H9 (cell line): ENCODE results near the gene CHST8. TPM values are rescaled to one million over a fixed set of nuclear protein-coding genes. Genes with fewer than 3 reads are reported as not detected.

Experiments
- DNase-seq: peaks from one replicate; pipeline ENCODE4 v3.0.0-alpha.2; 2017
- H2AFZ ChIP-seq: one replicate; pipeline ENCODE4 v1.6.1; 2013; ENCODE audit warnings: mild to moderate bottlenecking, low read length, control low read depth, moderate library complexity
- H2AK5ac ChIP-seq: 2 replicates; pipeline ENCODE4 v1.6.1; 2013; ENCODE audit warnings: low read length, control low read depth, mixed read lengths; ENCODE audit not compliant: insufficient read length
- H2BK120ac ChIP-seq: one replicate; pipeline ENCODE4 v1.6.1; 2013; ENCODE audit warnings: low read depth, mild to moderate bottlenecking, low read length, control low read depth, inconsistent platforms; ENCODE audit not compliant: poor library complexity, severe bottlenecking
- H2BK12ac ChIP-seq: 2 replicates; pipeline ENCODE4 v1.6.1; 2013; ENCODE audit warnings: low read length, control low read depth, mixed read lengths, low read depth; ENCODE audit not compliant: insufficient read length
- H2BK15ac ChIP-seq: 2 replicates; pipeline ENCODE4 v1.6.1; 2013; ENCODE audit warnings: low read depth, low read length, control low read depth
- H2BK20ac ChIP-seq: one replicate; pipeline ENCODE4 v1.6.1; 2013; ENCODE audit warnings: low read depth, mild to moderate bottlenecking, low read length, control low read depth, inconsistent platforms; ENCODE audit not compliant: poor library complexity, severe bottlenecking
- H2BK5ac ChIP-seq: 2 replicates; pipeline ENCODE4 v1.6.1; 2013; ENCODE audit warnings: low read length, control low read depth, mixed read lengths; ENCODE audit not compliant: insufficient read length
- H3K14ac ChIP-seq: 2 replicates; pipeline ENCODE4 v1.6.1; 2013; ENCODE audit warnings: low read length, control low read depth; ENCODE audit not compliant: insufficient read depth
- H3K18ac ChIP-seq: 2 replicates; pipeline ENCODE4 v1.6.1; 2013; ENCODE audit warnings: low read depth, mild to moderate bottlenecking, mixed read lengths, low read length, control low read depth; ENCODE audit not compliant: insufficient read length
- H3K23ac ChIP-seq: 2 replicates; pipeline ENCODE4 v1.6.1; 2013; ENCODE audit warnings: low read length, control low read depth, mixed read lengths, low read depth; ENCODE audit not compliant: insufficient read length
- H3K23me2 ChIP-seq: 2 replicates; pipeline ENCODE4 v1.6.1; 2013; ENCODE audit warnings: low read depth, mild to moderate bottlenecking, mixed read lengths, low read length, control low read depth; ENCODE audit not compliant: insufficient read length, poor library complexity, severe bottlenecking
- H3K27ac ChIP-seq: 2 replicates; pipeline ENCODE4 v1.5.1; 2013; ENCODE audit warnings: low read length, control low read depth, mixed read lengths, low read depth; ENCODE audit not compliant: insufficient read length
- H3K27me3 ChIP-seq: 2 replicates; pipeline ENCODE4 v1.6.1; 2013; ENCODE audit warnings: low read length, control low read depth, inconsistent platforms; ENCODE audit not compliant: insufficient read depth
- H3K4ac ChIP-seq: 2 replicates; pipeline ENCODE4 v1.6.1; 2013; ENCODE audit warnings: low read depth, mild to moderate bottlenecking, control low read depth, inconsistent platforms, low read length, moderate library complexity
- H3K4me1 ChIP-seq: 2 replicates; pipeline ENCODE4 v1.6.1; 2013; ENCODE audit warnings: low read length, control low read depth, inconsistent platforms; ENCODE audit not compliant: insufficient read depth
- H3K4me2 ChIP-seq: 2 replicates; pipeline ENCODE4 v1.6.1; 2013; ENCODE audit warnings: low read length, control low read depth, mixed read lengths; ENCODE audit not compliant: insufficient read length, insufficient read depth
- H3K56ac ChIP-seq: 2 replicates; pipeline ENCODE4 v1.6.1; 2013; ENCODE audit warnings: low read depth, mild to moderate bottlenecking, mixed read lengths, low read length, control low read depth; ENCODE audit not compliant: insufficient read length
- H3K79me1 ChIP-seq: 2 replicates; pipeline ENCODE4 v1.6.1; 2013; ENCODE audit warnings: low read depth, mild to moderate bottlenecking, moderate library complexity, low read length, control low read depth, inconsistent platforms; ENCODE audit not compliant: insufficient read depth, poor library complexity, severe bottlenecking
- H3K79me2 ChIP-seq: 2 replicates; pipeline ENCODE4 v1.6.1; 2013; ENCODE audit warnings: low read length, control low read depth, inconsistent platforms; ENCODE audit not compliant: insufficient read depth
- H3K9ac ChIP-seq: 2 replicates; pipeline ENCODE4 v1.6.1; 2013; ENCODE audit warnings: low read length, control low read depth, mixed read lengths; ENCODE audit not compliant: insufficient read length; ENCODE audit errors: extremely low read depth
- H3K9me3 ChIP-seq: one replicate; pipeline ENCODE4 v1.6.1; 2013; ENCODE audit warnings: low read depth, low read length, inconsistent platforms; ENCODE audit not compliant: control insufficient read depth
- H3T11ph ChIP-seq: one replicate; pipeline ENCODE4 v1.6.1; 2013; ENCODE audit warnings: mild to moderate bottlenecking, low read length, control low read depth, inconsistent platforms
- H4K20me1 ChIP-seq: one replicate; pipeline ENCODE4 v1.6.1; 2013; ENCODE audit not compliant: control insufficient read depth, insufficient read length, insufficient read depth
- H4K5ac ChIP-seq: 2 replicates; pipeline ENCODE4 v1.6.1; 2013; ENCODE audit warnings: low read depth, mild to moderate bottlenecking, mixed read lengths, low read length, control low read depth; ENCODE audit not compliant: insufficient read length
- H4K8ac ChIP-seq: replicated peaks from 2 replicates; pipeline ENCODE4 v1.6.1; 2013; ENCODE audit warnings: low read length, control low read depth, mixed read lengths, low read depth; ENCODE audit not compliant: insufficient read length
- H4K91ac ChIP-seq: 2 replicates; pipeline ENCODE4 v1.6.1; 2013; ENCODE audit warnings: low read depth, mild to moderate bottlenecking, moderate library complexity, mixed read lengths, low read length, control low read depth; ENCODE audit not compliant: insufficient read length
- H3K27ac Mint-ChIP-seq, 3 experiments: 2 replicates in 2 of 3; 3 replicates in 1 of 3; pipeline ENCODE4 v1.8.0; 2020 to 2021; ENCODE audit warnings: mixed read lengths in 3 of 3, mild to moderate bottlenecking in 1 of 3, moderate library complexity in 1 of 3
- H3K27me3 Mint-ChIP-seq: 2 replicates; pipeline ENCODE4 v1.8.0; 2021; ENCODE audit warnings: low read depth, mild to moderate bottlenecking, moderate library complexity, mixed read lengths
- H3K36me3 Mint-ChIP-seq, 3 experiments: 2 replicates in 2 of 3; 3 replicates in 1 of 3; pipeline ENCODE4 v1.8.0; 2020 to 2021; ENCODE audit warnings: low read depth in 3 of 3, mixed read lengths in 3 of 3; ENCODE audit not compliant: insufficient read depth in 1 of 3
- H3K4me1 Mint-ChIP-seq, 2 experiments: 2 replicates each; pipeline ENCODE4 v1.8.0; 2020; ENCODE audit warnings: mixed read lengths in 2 of 2
- H3K4me3 Mint-ChIP-seq, 2 experiments: 2 replicates in 1 of 2; 3 replicates in 1 of 2; pipeline ENCODE4 v1.8.0; 2020 to 2021; ENCODE audit warnings: mild to moderate bottlenecking in 2 of 2, mixed read lengths in 2 of 2, moderate library complexity in 1 of 2
- H3K9me3 Mint-ChIP-seq, 2 experiments: 2 replicates in 1 of 2; 3 replicates in 1 of 2; pipeline ENCODE4 v1.8.0; 2020; ENCODE audit warnings: mild to moderate bottlenecking in 2 of 2, mixed read lengths in 2 of 2, moderate library complexity in 1 of 2
- CTCF ChIP-seq: fragments of 200-600 bp; sonication (generic); conservative IDR thresholded peaks from 3 replicates; pipeline ENCODE4 v1.8.0; 2021; ENCODE audit warnings: antibody characterized with exemption, mild to moderate bottlenecking
- WGBS: extraction: QIAGEN DNeasy Blood & Tissue Kit; methylation state at CpG from one replicate; pipeline ENCODE4 v1.1.7; 2013; ENCODE audit warnings: missing lambda C conversion rate, low lambda C conversion rate, mixed read lengths; ENCODE audit not compliant: insufficient read length; ENCODE audit errors: extremely low coverage; 5-methylcytosine and 5-hydroxymethylcytosine counted together
- total RNA-seq: library from RNA; stranded (reverse); gene quantifications from 2 replicates; pipeline ENCODE4 v1.2.1, GENCODE V29; 2021

CHST8 gene
- total RNA-seq, 1 experiment from 2014 or later = 5.1 TPM

- Mint-ChIP-seq H3K9me3 (no peaks in the 10 kb centered on the region), H3K36me3 (no peaks in the 10 kb centered on the region; a peak in 1 of 7 replicates), H3K4me3 (no peak overlapping the region), H3K4me1 (peaks cover 36 to 39% of the 10 kb centered on the region in 2 experiments), H3K27me3 (peaks cover 4% of the 10 kb centered on the region; the same call in 1 of the 2 replicates), H3K27ac (peak overlapping the region in 1 of 3 experiments; percentile 57; a peak in 1 of 7 replicates)
- Histone ChIP-seq H3K27ac (no peak overlapping the region), H2BK20ac (no peak overlapping the region), H3K23me2 (peaks cover 3% of the 10 kb centered on the region), H3K4me2 (no peak overlapping the region), H3K9ac (no peak overlapping the region), H4K20me1 (no peaks in the 10 kb centered on the region), H2AFZ (no peak overlapping the region), H2BK12ac (no peak overlapping the region), H2BK120ac (no peak overlapping the region), H4K8ac (no peak overlapping the region), H3K23ac (no peak overlapping the region), H3K9me3 (no peaks in the 10 kb centered on the region), H3K18ac (no peak overlapping the region), H2AK5ac (no peak overlapping the region), H3K27me3 (no peaks in the 10 kb centered on the region), H4K5ac (no peak overlapping the region), H3K56ac (no peak overlapping the region), H3K14ac (peak overlapping the region; percentile 1; the same call in 1 of the 2 replicates), H3K4ac (no peak overlapping the region), H3K4me1 (peaks cover 18% of the 10 kb centered on the region), H2BK15ac (no peak overlapping the region), H3K79me1 (no peaks in the 10 kb centered on the region), H4K91ac (no peak overlapping the region), H2BK5ac (no peak overlapping the region), H3T11ph (no peak overlapping the region), H3K79me2 (no peaks in the 10 kb centered on the region; the same call in 1 of the 2 replicates)
- WGBS = no CpG with 5 or more reads among the region's 5 CpGs
- no peak for DNase-seq
- TF ChIP-seq CTCF = no peak
Measured at GRCh38 chr19:33641261-33641660, 19.5 kb downstream of the CHST8 start.
